Right lobe of liver (tissue), 6 donors: ENCODE measurements around the gene OSCAR. TPM values are rescaled to one million over a fixed set of nuclear protein-coding genes. Genes with fewer than 3 reads are reported as not detected.
A peak's percentile ranks its signal among the peaks of the same experiment; 100 is the strongest.

Experiments
- ATAC-seq, 4 donors: fragments of 200-7000 bp; cut with Tn5 transposase; one replicate each; pipeline ENCODE4 v1.9.1; 2020; ENCODE audit warnings: mild to moderate bottlenecking in 4 of 4, moderate library complexity in 4 of 4
- DNase-seq, 3 donors: peaks; one replicate each; pipeline ENCODE4 v3.0.0-alpha.2; 2020
- H3K27ac ChIP-seq, 3 donors: fragments of 200-600 bp; one replicate each; pipeline ENCODE4 v1.8.0; 2022
- H3K27me3 ChIP-seq, 2 donors: fragments of 200-600 bp; one replicate each; pipeline ENCODE4 v1.8.0; 2022
- H3K36me3 ChIP-seq, 4 donors: fragments of 200-600 bp; sonication (generic) in 1 of 4; one replicate each; pipeline versions ENCODE4 v1.5.1 to v1.8.0; 2017 to 2022; ENCODE audit warnings: control low read depth in 1 of 4
- H3K4me1 ChIP-seq, 4 donors: fragments of 200-600 bp; sonication (generic) in 1 of 4; one replicate each; pipeline versions ENCODE4 v1.5.1 to v1.8.0; 2017 to 2022; ENCODE audit warnings: control low read depth in 1 of 4
- H3K4me3 ChIP-seq, 3 donors: fragments of 200-600 bp; one replicate each; pipeline ENCODE4 v1.8.0; 2022
- H3K9me3 ChIP-seq, 4 donors: fragments of 200-600 bp; sonication (generic) in 1 of 4; one replicate each; pipeline versions ENCODE4 v1.5.1 to v1.8.0; 2017 to 2022; ENCODE audit warnings: control low read depth in 1 of 4
- CTCF ChIP-seq, 4 donors: fragments of 200-600 bp in 3 of 4; fragments of 450-650 bp in 1 of 4; IDR thresholded peaks; one replicate each; pipeline versions ENCODE4 v1.5.1 to v1.8.0; 2016 to 2022; ENCODE audit warnings: antibody characterized with exemption in 4 of 4, mild to moderate bottlenecking in 2 of 4
- POLR2A ChIP-seq: fragments of 450-650 bp; IDR thresholded peaks from one replicate; pipeline ENCODE4 v1.6.1; 2017; ENCODE audit warnings: antibody characterized with exemption, mild to moderate bottlenecking
- WGBS: methylation state at CpG from one replicate; pipeline ENCODE4 v1.1.6; 2018; ENCODE audit warnings: low coverage, low lambda C conversion rate; ENCODE audit not compliant: insufficient coverage; ENCODE audit errors: missing lambda C conversion rate; 5-methylcytosine and 5-hydroxymethylcytosine counted together
- intact Hi-C, 2 donors: fragments of 100-400 bp; cut with DNase I; formaldehyde crosslinking; loops; one replicate each; pipeline versions ENCODE4 v1.11.2 to v1.14.1; 2022
- total RNA-seq, 6 experiments: library from RNA; depleted of rRNA in 2 of 6; stranded (reverse); fragments of >200 nt in 2 of 6; fragmentation: NEBNext Ultra II Directional in 3 of 6; extraction: Animal tissue kit (Norgen Biotek cat#: 25700) in 3 of 6; gene quantifications; one replicate each; pipeline versions ENCODE4 v1.1.0 to v1.2.4, GENCODE V29; 2016 to 2023
- donor health status: DM: no; HTN: yes; CAD: no.
- donor health status: DM: no; HTN: no; CAD: no.
- donor health status: DM: no; HTN: no; CAD: no.
- donor health status: DM: no; HTN: yes; CAD: no.
- donor health status: DM: no; HTN: yes; CAD: no.

OSCAR gene
- total RNA-seq, 6 experiments from 2014 or later = 0.53 to 2.6 (median 1.0) TPM

GRCh38 chr19:54069470-54069869 is 31.1 kb downstream of the OSCAR start:
- no peak for ATAC-seq
- no peak overlapping the region for H3K4me3 ChIP-seq
- DNase-seq = no peak
- no peaks in the 10 kb centered on the region for H3K27me3 ChIP-seq
- H3K4me1 ChIP-seq = no peaks in the 10 kb centered on the region
- H3K9me3 ChIP-seq = peaks cover 0 to 7% (median 0%) of the 10 kb centered on the region in 4 donors
- 49% methylated on average over 5 of the region's 5 CpGs for WGBS
- no peaks in the 10 kb centered on the region for H3K36me3 ChIP-seq
- TF ChIP-seq CTCF (IDR thresholded peaks at IDR 0.05) (no peak), POLR2A (no peak)
- H3K27ac ChIP-seq = no peak overlapping the region
- intact Hi-C loops = no loop called here

GRCh38 chr19:54063350-54064116 is 37.1 kb downstream of the OSCAR start, which contains the start of gene VSTM1:
VSTM1 (minus strand) TSS chr19:54063897; CDS start chr19:54063777, 120 bp downstream.
- Histone ChIP-seq H3K27ac (no peak within 1 kb of the TSS), H3K9me3 (no peaks in the 10 kb centered on the region), H3K27me3 (no peaks in the 10 kb centered on the region), H3K36me3 (no peaks in the 10 kb centered on the region), H3K4me3 (no peak within 1 kb of the TSS), H3K4me1 (no peaks in the 10 kb centered on the region)
- ATAC-seq (peak in 1 of 4 donors; percentile 13), DNase-seq (no peak)
- intact Hi-C loops = no loop called here
- WGBS = 59% methylated on average over 23 of the region's 34 CpGs
- TF ChIP-seq CTCF (IDR thresholded peaks at IDR 0.05) = no peak
- TF ChIP-seq POLR2A = no peak

GRCh38 chr19:54062643-54063042 is 38.0 kb downstream of the OSCAR start:
- Histone ChIP-seq H3K9me3 (no peaks in the 10 kb centered on the region), H3K36me3 (no peaks in the 10 kb centered on the region), H3K27me3 (no peaks in the 10 kb centered on the region), H3K4me3 (no peak overlapping the region), H3K4me1 (no peaks in the 10 kb centered on the region), H3K27ac (no peak overlapping the region)
- ATAC-seq = peak; percentile 46 to 76 (median 60)
- intact Hi-C loops = no loop called here
- 32% methylated on average over 7 of the region's 9 CpGs for WGBS
- peak; percentile 31 to 62 (median 53) for DNase-seq
- TF ChIP-seq POLR2A (no peak), CTCF (IDR thresholded peaks at IDR 0.05) (no peak)

- TF ChIP-seq POLR2A (no peak), CTCF (IDR thresholded peaks at IDR 0.05) (no peak)
- DNase-seq (no peak), ATAC-seq (peak in 2 of 4 donors; percentile 42)
- WGBS = 49% methylated on average over 4 of the region's 4 CpGs
- Histone ChIP-seq H3K27me3 (no peaks in the 10 kb centered on the region), H3K9me3 (no peaks in the 10 kb centered on the region), H3K4me1 (no peaks in the 10 kb centered on the region), H3K27ac (no peak overlapping the region), H3K4me3 (no peak overlapping the region), H3K36me3 (no peaks in the 10 kb centered on the region)
- intact Hi-C loops = no loop called here
Measured at GRCh38 chr19:54047616-54048015, 53.0 kb downstream of the OSCAR start.
